Measurements from ENCODE around the gene ADRM1. TPM values are rescaled to one million over a fixed set of nuclear protein-coding genes. Genes with fewer than 3 reads are reported as not detected.

The ADRM1 gene
- total RNA-seq, 1 experiment from 2014 or later = 53.5 TPM

- no peak overlapping the region for H3K4me3 ChIP-seq (ENCODE audit: low read length)
- H3K4me2 ChIP-seq (ENCODE audit: low read depth, low read length, poor library complexity, severe bottlenecking) = no peak overlapping the region
- H4K20me1 ChIP-seq (ENCODE audit: insufficient read depth, low read depth, low read length) = no peaks in the 10 kb centered on the region
- H3K79me2 ChIP-seq (ENCODE audit: low read length) = no peaks in the 10 kb centered on the region
- peaks cover 20% of the 10 kb centered on the region for H3K4me1 ChIP-seq (ENCODE audit: low read length)
- no peaks in the 10 kb centered on the region for H3K9me3 ChIP-seq (ENCODE audit: low read length)
- H3K36me3 ChIP-seq (ENCODE audit: insufficient read depth, low read length) = no peaks in the 10 kb centered on the region
- peak; percentile 63 for DNase-seq
- H2AFZ ChIP-seq (ENCODE audit: low read length) = no peak overlapping the region
- no peaks in the 10 kb centered on the region for H3K27me3 ChIP-seq (ENCODE audit: low read length)
- H3K9ac ChIP-seq (ENCODE audit: low read length) = no peak overlapping the region
- no peak overlapping the region for H3K27ac ChIP-seq (ENCODE audit: low read length)
- H3K9me2 ChIP-seq (replicated peaks; ENCODE audit: insufficient read depth, low read length) = no peaks in the 10 kb centered on the region
Measured at GRCh38 chr20:62272200-62272599, 30.6 kb upstream of the ADRM1 start.

GRCh38 chr20:62273416-62273815 lies 29.4 kb upstream of the ADRM1 start:
- Histone ChIP-seq H3K36me3 (ENCODE audit: insufficient read depth, low read length) (no peaks in the 10 kb centered on the region), H3K27me3 (ENCODE audit: low read length) (no peaks in the 10 kb centered on the region), H3K4me3 (ENCODE audit: low read length) (no peak overlapping the region), H3K9me2 (replicated peaks; ENCODE audit: insufficient read depth, low read length) (no peaks in the 10 kb centered on the region), H3K9ac (ENCODE audit: low read length) (no peak overlapping the region), H3K27ac (ENCODE audit: low read length) (no peak overlapping the region), H3K4me1 (ENCODE audit: low read length) (peaks cover 20% of the 10 kb centered on the region), H4K20me1 (ENCODE audit: insufficient read depth, low read depth, low read length) (no peaks in the 10 kb centered on the region; the same call in 1 of the 2 replicates), H2AFZ (ENCODE audit: low read length) (no peak overlapping the region), H3K79me2 (ENCODE audit: low read length) (no peaks in the 10 kb centered on the region), H3K9me3 (ENCODE audit: low read length) (no peaks in the 10 kb centered on the region), H3K4me2 (ENCODE audit: low read depth, low read length, poor library complexity, severe bottlenecking) (no peak overlapping the region)
- no peak for DNase-seq

GRCh38 chr20:62274332-62274950 lies 28.4 kb upstream of the ADRM1 start:
- H3K9me3 ChIP-seq (ENCODE audit: low read length) = no peaks in the 10 kb centered on the region
- H3K9me2 ChIP-seq (replicated peaks; ENCODE audit: insufficient read depth, low read length) = no peaks in the 10 kb centered on the region
- H3K4me1 ChIP-seq (ENCODE audit: low read length) = peaks cover 20% of the 10 kb centered on the region
- DNase-seq = peak; percentile 50
- H3K4me2 ChIP-seq (ENCODE audit: low read depth, low read length, poor library complexity, severe bottlenecking) = peak overlapping the region; percentile 19
- H3K36me3 ChIP-seq (ENCODE audit: insufficient read depth, low read length) = no peaks in the 10 kb centered on the region
- H3K4me3 ChIP-seq (ENCODE audit: low read length) = no peak overlapping the region
- H3K79me2 ChIP-seq (ENCODE audit: low read length) = no peaks in the 10 kb centered on the region
- H3K27ac ChIP-seq (ENCODE audit: low read length) = 0 out of 2 replicates have a peak overlapping the region, but pooled peaks have one; percentile 24
- H2AFZ ChIP-seq (ENCODE audit: low read length) = no peak overlapping the region
- no peak overlapping the region; the same call in 1 of the 2 replicates for H3K9ac ChIP-seq (ENCODE audit: low read length)
- H3K27me3 ChIP-seq (ENCODE audit: low read length) = no peaks in the 10 kb centered on the region
- H4K20me1 ChIP-seq (ENCODE audit: insufficient read depth, low read depth, low read length) = no peaks in the 10 kb centered on the region; the same call in 1 of the 2 replicates

GRCh38 chr20:62275219-62275618 lies 27.6 kb upstream of the ADRM1 start:
- Histone ChIP-seq H3K79me2 (ENCODE audit: low read length) (no peaks in the 10 kb centered on the region), H3K9ac (ENCODE audit: low read length) (no peak overlapping the region), H3K4me1 (ENCODE audit: low read length) (peaks cover 20% of the 10 kb centered on the region), H3K4me2 (ENCODE audit: low read depth, low read length, poor library complexity, severe bottlenecking) (no peak overlapping the region), H3K9me3 (ENCODE audit: low read length) (no peaks in the 10 kb centered on the region), H4K20me1 (ENCODE audit: insufficient read depth, low read depth, low read length) (no peaks in the 10 kb centered on the region; the same call in 1 of the 2 replicates), H3K4me3 (ENCODE audit: low read length) (no peak overlapping the region), H3K9me2 (replicated peaks; ENCODE audit: insufficient read depth, low read length) (no peaks in the 10 kb centered on the region), H2AFZ (ENCODE audit: low read length) (no peak overlapping the region), H3K27ac (ENCODE audit: low read length) (no peak overlapping the region), H3K36me3 (ENCODE audit: insufficient read depth, low read length) (no peaks in the 10 kb centered on the region), H3K27me3 (ENCODE audit: low read length) (no peaks in the 10 kb centered on the region)
- DNase-seq = no peak

GRCh38 chr20:62276439-62276838 lies 26.4 kb upstream of the ADRM1 start:
- H3K79me2 ChIP-seq (ENCODE audit: low read length) = no peaks in the 10 kb centered on the region
- no peak overlapping the region for H3K9ac ChIP-seq (ENCODE audit: low read length)
- no peaks in the 10 kb centered on the region for H3K9me2 ChIP-seq (replicated peaks; ENCODE audit: insufficient read depth, low read length)
- no peak overlapping the region for H3K4me2 ChIP-seq (ENCODE audit: low read depth, low read length, poor library complexity, severe bottlenecking)
- H3K4me3 ChIP-seq (ENCODE audit: low read length) = no peak overlapping the region
- H3K9me3 ChIP-seq (ENCODE audit: low read length) = no peaks in the 10 kb centered on the region
- DNase-seq = no peak
- H2AFZ ChIP-seq (ENCODE audit: low read length) = no peak overlapping the region
- no peak overlapping the region for H3K27ac ChIP-seq (ENCODE audit: low read length)
- H4K20me1 ChIP-seq (ENCODE audit: insufficient read depth, low read depth, low read length) = no peaks in the 10 kb centered on the region; the same call in 1 of the 2 replicates
- peaks cover 20% of the 10 kb centered on the region for H3K4me1 ChIP-seq (ENCODE audit: low read length)
- no peaks in the 10 kb centered on the region for H3K27me3 ChIP-seq (ENCODE audit: low read length)
- no peaks in the 10 kb centered on the region for H3K36me3 ChIP-seq (ENCODE audit: insufficient read depth, low read length)

- H3K27me3 ChIP-seq (ENCODE audit: low read length) = no peaks in the 10 kb centered on the region
- no peak overlapping the region for H3K4me2 ChIP-seq (ENCODE audit: low read depth, low read length, poor library complexity, severe bottlenecking)
- no peak overlapping the region for H3K27ac ChIP-seq (ENCODE audit: low read length)
- no peak for DNase-seq
- no peaks in the 10 kb centered on the region for H3K79me2 ChIP-seq (ENCODE audit: low read length)
- H3K9ac ChIP-seq (ENCODE audit: low read length) = no peak overlapping the region
- no peak overlapping the region for H2AFZ ChIP-seq (ENCODE audit: low read length)
- no peaks in the 10 kb centered on the region for H3K9me2 ChIP-seq (replicated peaks; ENCODE audit: insufficient read depth, low read length)
- no peaks in the 10 kb centered on the region for H3K9me3 ChIP-seq (ENCODE audit: low read length)
- peaks cover 20% of the 10 kb centered on the region for H3K4me1 ChIP-seq (ENCODE audit: low read length)
- H3K36me3 ChIP-seq (ENCODE audit: insufficient read depth, low read length) = no peaks in the 10 kb centered on the region
- H4K20me1 ChIP-seq (ENCODE audit: insufficient read depth, low read depth, low read length) = no peaks in the 10 kb centered on the region; the same call in 1 of the 2 replicates
- no peak overlapping the region for H3K4me3 ChIP-seq (ENCODE audit: low read length)
Measured at GRCh38 chr20:62277253-62277652, 25.5 kb upstream of the ADRM1 start.

- H3K79me2 ChIP-seq (ENCODE audit: low read length) = no peaks in the 10 kb centered on the region
- H3K27me3 ChIP-seq (ENCODE audit: low read length) = no peaks in the 10 kb centered on the region
- no peak overlapping the region for H2AFZ ChIP-seq (ENCODE audit: low read length)
- H3K9me2 ChIP-seq (replicated peaks; ENCODE audit: insufficient read depth, low read length) = no peaks in the 10 kb centered on the region
- no peak overlapping the region for H3K27ac ChIP-seq (ENCODE audit: low read length)
- peaks cover under 1% of the 10 kb centered on the region for H3K4me1 ChIP-seq (ENCODE audit: low read length)
- H3K36me3 ChIP-seq (ENCODE audit: insufficient read depth, low read length) = no peaks in the 10 kb centered on the region
- no peak for DNase-seq
- no peaks in the 10 kb centered on the region; the same call in 1 of the 2 replicates for H4K20me1 ChIP-seq (ENCODE audit: insufficient read depth, low read depth, low read length)
- H3K4me2 ChIP-seq (ENCODE audit: low read depth, low read length, poor library complexity, severe bottlenecking) = no peak overlapping the region
- H3K9me3 ChIP-seq (ENCODE audit: low read length) = no peaks in the 10 kb centered on the region
- H3K4me3 ChIP-seq (ENCODE audit: low read length) = no peak overlapping the region
- no peak overlapping the region for H3K9ac ChIP-seq (ENCODE audit: low read length)
Measured at GRCh38 chr20:62280303-62280702, 22.5 kb upstream of the ADRM1 start.

- DNase-seq = no peak
- H2AFZ ChIP-seq (ENCODE audit: low read length) = no peak overlapping the region
Measured at GRCh38 chr20:62281161-62281933, 21.4 kb upstream of the ADRM1 start.

More at GRCh38 chr20:62281161-62281933, 21.4 kb upstream of the ADRM1 start:
- H3K9me3 ChIP-seq (ENCODE audit: low read length) = no peaks in the 10 kb centered on the region
- H3K9ac ChIP-seq (ENCODE audit: low read length) = no peak overlapping the region
- H3K79me2 ChIP-seq (ENCODE audit: low read length) = no peaks in the 10 kb centered on the region
- H3K4me2 ChIP-seq (ENCODE audit: low read depth, low read length, poor library complexity, severe bottlenecking) = no peak overlapping the region
- H3K9me2 ChIP-seq (replicated peaks; ENCODE audit: insufficient read depth, low read length) = no peaks in the 10 kb centered on the region
- H3K4me3 ChIP-seq (ENCODE audit: low read length) = no peak overlapping the region
- H3K36me3 ChIP-seq (ENCODE audit: insufficient read depth, low read length) = no peaks in the 10 kb centered on the region
- no peaks in the 10 kb centered on the region for H3K27me3 ChIP-seq (ENCODE audit: low read length)
- no peaks in the 10 kb centered on the region for H3K4me1 ChIP-seq (ENCODE audit: low read length)
- H3K27ac ChIP-seq (ENCODE audit: low read length) = no peak overlapping the region
- H4K20me1 ChIP-seq (ENCODE audit: insufficient read depth, low read depth, low read length) = no peaks in the 10 kb centered on the region; the same call in 1 of the 2 replicates
